Fibroblast of lung (primary cell): ENCODE results near the gene MKI67. TPM values are rescaled to one million over a fixed set of nuclear protein-coding genes. Genes with fewer than 3 reads are reported as not detected.

ENCODE experiments used
- DNase-seq, 2 donors: peaks; one replicate each; pipeline versions ENCODE4 v3.0.0 to v3.0.0-alpha.2; 2010; ENCODE audit warnings: low read depth in 2 of 2
- H2AFZ ChIP-seq: 2 replicates; pipeline ENCODE4 v1.5.1; 2012; ENCODE audit warnings: low read length, control low read depth, inconsistent platforms
- H3K27ac ChIP-seq: 2 replicates; pipeline ENCODE4 v1.5.1; 2011; ENCODE audit warnings: low read length, control low read depth; ENCODE audit not compliant: insufficient read depth
- H3K27me3 ChIP-seq: 2 replicates; pipeline ENCODE4 v1.5.1; 2011; ENCODE audit warnings: mild to moderate bottlenecking, low read length; ENCODE audit not compliant: control insufficient read depth, insufficient read depth
- H3K36me3 ChIP-seq: 2 replicates; pipeline ENCODE4 v1.5.1; 2011; ENCODE audit warnings: low read length; ENCODE audit not compliant: control insufficient read depth, insufficient read depth
- H3K4me1 ChIP-seq: 2 replicates; pipeline ENCODE4 v1.5.1; 2011; ENCODE audit warnings: low read length; ENCODE audit not compliant: control insufficient read depth, insufficient read depth; ENCODE audit errors: extremely low read depth
- H3K4me2 ChIP-seq: 2 replicates; pipeline ENCODE4 v1.5.1; 2011; ENCODE audit warnings: low read length, control low read depth; ENCODE audit not compliant: insufficient read depth; ENCODE audit errors: extremely low read depth
- H3K4me3 ChIP-seq, 4 experiments: fragments of 200-600 bp in 1 of 4; sonication (generic) in 1 of 4; replicated peaks in 1 of 4; 2 replicates each; pipeline ENCODE4 v1.5.1; 2011 to 2016; ENCODE audit warnings: low read length in 4 of 4, low read depth in 3 of 4, mild to moderate bottlenecking in 3 of 4, control low read depth in 2 of 4, inconsistent platforms in 1 of 4, mixed read lengths in 1 of 4; ENCODE audit not compliant: insufficient read depth in 1 of 4; ENCODE audit errors: control extremely low read depth in 1 of 4
- H3K79me2 ChIP-seq: 2 replicates; pipeline ENCODE4 v1.5.1; 2012; ENCODE audit warnings: mild to moderate bottlenecking, low read length, inconsistent platforms; ENCODE audit not compliant: control insufficient read depth, insufficient read depth
- H3K9ac ChIP-seq: 2 replicates; pipeline ENCODE4 v1.5.1; 2011; ENCODE audit warnings: mild to moderate bottlenecking, low read length, control low read depth; ENCODE audit not compliant: insufficient read depth
- H3K9me3 ChIP-seq: 2 replicates; pipeline ENCODE4 v1.5.1; 2012; ENCODE audit warnings: low read depth, low read length; ENCODE audit not compliant: control insufficient read depth, insufficient read depth
- H4K20me1 ChIP-seq: 2 replicates; pipeline ENCODE4 v1.5.1; 2011; ENCODE audit warnings: low read length; ENCODE audit not compliant: control insufficient read depth, insufficient read depth; ENCODE audit errors: extremely low read depth
- EZH2 ChIP-seq: IDR thresholded peaks from 2 replicates; pipeline ENCODE4 v1.5.1; 2012; ENCODE audit warnings: low read length, control low read depth, mild to moderate bottlenecking; ENCODE audit errors: missing control alignments
- polyA plus RNA-seq, 2 donors: library from polyadenylated mRNA; depleted of rRNA in 1 of 2; stranded (reverse) in 1 of 2; unstranded in 1 of 2; fragments of >200 nt; gene quantifications; 2 replicates each; pipeline ENCODE4 v1.2.1, GENCODE V29; 2011 to 2012; ENCODE audit warnings: missing spikeins in 1 of 2
- total RNA-seq: library from RNA; depleted of rRNA; stranded (reverse); fragments of >200 nt; gene quantifications from 2 replicates; pipeline ENCODE4 v1.2.1, GENCODE V29; 2014
- TF ChIP-seq, protein P1 (sequence below), 2 donors: IDR thresholded peaks in 1 of 2; conservative IDR thresholded peaks in 1 of 2; 1 replicate in 1 of 2; 2 replicates in 1 of 2; pipeline ENCODE4 v1.5.1; 2011 to 2012; ENCODE audit warnings: low read length in 2 of 2, control low read depth in 1 of 2, inconsistent platforms in 1 of 2, low read depth in 1 of 2, mild to moderate bottlenecking in 1 of 2

MKI67 gene
- total and polyA plus RNA-seq, 2 donors (not counting 1 experiment from before 2014, with no cell fraction given) = 4.3 to 6.4 TPM

GRCh38 chr10:128069351-128070051, 56.7 kb downstream of the MKI67 start:
- no peaks in the 10 kb centered on the region for H3K79me2 ChIP-seq
- no peaks in the 10 kb centered on the region for H3K36me3 ChIP-seq
- no peak overlapping the region for H2AFZ ChIP-seq
- no peak overlapping the region for H3K9ac ChIP-seq
- no peak overlapping the region for H3K27ac ChIP-seq
- TF ChIP-seq EZH2 = no peak
- TF ChIP-seq, protein P1, sequence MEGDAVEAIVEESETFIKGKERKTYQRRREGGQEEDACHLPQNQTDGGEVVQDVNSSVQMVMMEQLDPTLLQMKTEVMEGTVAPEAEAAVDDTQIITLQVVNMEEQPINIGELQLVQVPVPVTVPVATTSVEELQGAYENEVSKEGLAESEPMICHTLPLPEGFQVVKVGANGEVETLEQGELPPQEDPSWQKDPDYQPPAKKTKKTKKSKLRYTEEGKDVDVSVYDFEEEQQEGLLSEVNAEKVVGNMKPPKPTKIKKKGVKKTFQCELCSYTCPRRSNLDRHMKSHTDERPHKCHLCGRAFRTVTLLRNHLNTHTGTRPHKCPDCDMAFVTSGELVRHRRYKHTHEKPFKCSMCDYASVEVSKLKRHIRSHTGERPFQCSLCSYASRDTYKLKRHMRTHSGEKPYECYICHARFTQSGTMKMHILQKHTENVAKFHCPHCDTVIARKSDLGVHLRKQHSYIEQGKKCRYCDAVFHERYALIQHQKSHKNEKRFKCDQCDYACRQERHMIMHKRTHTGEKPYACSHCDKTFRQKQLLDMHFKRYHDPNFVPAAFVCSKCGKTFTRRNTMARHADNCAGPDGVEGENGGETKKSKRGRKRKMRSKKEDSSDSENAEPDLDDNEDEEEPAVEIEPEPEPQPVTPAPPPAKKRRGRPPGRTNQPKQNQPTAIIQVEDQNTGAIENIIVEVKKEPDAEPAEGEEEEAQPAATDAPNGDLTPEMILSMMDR (conservative IDR thresholded peaks at IDR 0.05 in 1 of 2, IDR thresholded peaks at IDR 0.05 in 1 of 2; ENCODE audit: low read depth in 1 of 2, low read length in 2 of 2) = peak; percentile 76 to 77
- no peak overlapping the region for H3K4me3 ChIP-seq
- H3K9me3 ChIP-seq = no peaks in the 10 kb centered on the region
- H4K20me1 ChIP-seq = no peaks in the 10 kb centered on the region
- H3K27me3 ChIP-seq = no peaks in the 10 kb centered on the region
- H3K4me1 ChIP-seq = peaks cover 3% of the 10 kb centered on the region
- peak; percentile 66 to 80 for DNase-seq
- H3K4me2 ChIP-seq = peak overlapping the region; percentile 8

GRCh38 chr10:128068398-128069285, 57.6 kb downstream of the MKI67 start:
- Histone ChIP-seq H3K27ac (no peak overlapping the region), H4K20me1 (no peaks in the 10 kb centered on the region), H3K36me3 (no peaks in the 10 kb centered on the region), H3K9me3 (no peaks in the 10 kb centered on the region), H3K4me3 (no peak overlapping the region), H3K4me1 (peaks cover 5% of the 10 kb centered on the region), H3K4me2 (no peak overlapping the region), H2AFZ (no peak overlapping the region), H3K9ac (no peak overlapping the region), H3K79me2 (no peaks in the 10 kb centered on the region), H3K27me3 (no peaks in the 10 kb centered on the region)
- TF ChIP-seq EZH2 = no peak
- TF ChIP-seq, protein P1 (conservative IDR thresholded peaks at IDR 0.05 in 1 of 2, IDR thresholded peaks at IDR 0.05 in 1 of 2; ENCODE audit: low read depth in 1 of 2, low read length in 2 of 2) = no peak
- DNase-seq = no peak

- H3K27me3 ChIP-seq = no peaks in the 10 kb centered on the region
- H3K27ac ChIP-seq = no peak overlapping the region
- H3K36me3 ChIP-seq = no peaks in the 10 kb centered on the region
- no peak for DNase-seq
- no peak overlapping the region for H3K9ac ChIP-seq
- TF ChIP-seq, protein P1 (conservative IDR thresholded peaks at IDR 0.05 in 1 of 2, IDR thresholded peaks at IDR 0.05 in 1 of 2; ENCODE audit: low read depth in 1 of 2, low read length in 2 of 2) = no peak
- no peak for TF ChIP-seq EZH2
- no peak overlapping the region for H3K4me3 ChIP-seq
- no peaks in the 10 kb centered on the region for H3K79me2 ChIP-seq
- no peaks in the 10 kb centered on the region for H3K9me3 ChIP-seq
- H3K4me2 ChIP-seq = no peak overlapping the region
- no peaks in the 10 kb centered on the region for H4K20me1 ChIP-seq
- H2AFZ ChIP-seq = no peak overlapping the region
- peaks cover 5% of the 10 kb centered on the region for H3K4me1 ChIP-seq
These were observed 58.4 kb downstream of the MKI67 start for GRCh38 chr10:128067691-128068397.
